ENCODE results near the gene PRDX3.
A peak's percentile ranks its signal among the peaks of the same experiment; 100 is the strongest.

GRCh38 chr10:119206603-119207365 lies 28.2 kb upstream of the PRDX3 start:
- TF ChIP-seq CTCF (conservative IDR thresholded peaks at IDR 0.05; ENCODE audit: low read depth, low read length): peak; percentile 95
- TF ChIP-seq, protein P1, sequence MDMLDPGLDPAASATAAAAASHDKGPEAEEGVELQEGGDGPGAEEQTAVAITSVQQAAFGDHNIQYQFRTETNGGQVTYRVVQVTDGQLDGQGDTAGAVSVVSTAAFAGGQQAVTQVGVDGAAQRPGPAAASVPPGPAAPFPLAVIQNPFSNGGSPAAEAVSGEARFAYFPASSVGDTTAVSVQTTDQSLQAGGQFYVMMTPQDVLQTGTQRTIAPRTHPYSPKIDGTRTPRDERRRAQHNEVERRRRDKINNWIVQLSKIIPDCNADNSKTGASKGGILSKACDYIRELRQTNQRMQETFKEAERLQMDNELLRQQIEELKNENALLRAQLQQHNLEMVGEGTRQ (IDR thresholded peaks at IDR 0.05; ENCODE audit: low read depth, low read length): no peak
- peak; percentile 79 for TF ChIP-seq SMC3 (IDR thresholded peaks at IDR 0.05; ENCODE audit: low read depth, low read length)
- no peak; the same call in 1 of the 2 replicates for TF ChIP-seq POLR2A (IDR thresholded peaks at IDR 0.05; ENCODE audit: low read depth, low read length)
- no peak for TF ChIP-seq FOS (IDR thresholded peaks at IDR 0.05; ENCODE audit: low read depth, low read length)
- TF ChIP-seq ELK1 (IDR thresholded peaks at IDR 0.05; ENCODE audit: borderline replicate concordance, low read depth, low read length): no peak
- peak; percentile 89 for TF ChIP-seq RAD21 (IDR thresholded peaks at IDR 0.05; ENCODE audit: low read length)
- peak; percentile 32; the same call in 1 of the 2 replicates for TF ChIP-seq MAZ (IDR thresholded peaks at IDR 0.05; ENCODE audit: borderline replicate concordance, low read depth, low read length)
- TF ChIP-seq CHD1 (IDR thresholded peaks at IDR 0.05; ENCODE audit: low read depth, low read length): no peak; the same call in 1 of the 2 replicates
- TF ChIP-seq MXI1 (IDR thresholded peaks at IDR 0.05; ENCODE audit: borderline replicate concordance, low read depth, low read length): peak; percentile 72; the same call in 1 of the 2 replicates
- peak; percentile 33 for TF ChIP-seq BHLHE40 (IDR thresholded peaks at IDR 0.05; ENCODE audit: low read depth, low read length)
- TF ChIP-seq CEBPB (IDR thresholded peaks at IDR 0.05; ENCODE audit: low read depth, low read length): no peak
- peak; percentile 26 for TF ChIP-seq RCOR1 (IDR thresholded peaks at IDR 0.05; ENCODE audit: insufficient replicate concordance, low read length)
